BLaER1 treated with 17β-estradiol and CSF1 and Interleukin-3, amounts not matched to agents 10 nM and 100 nM (cell line): ENCODE measurements around the gene TEX2.
"Not testable (repeated sequence)": the region's sequence is repeated elsewhere in the genome, so short reads cannot be mapped to it uniquely, and the experiment has no call there.

Experiments used
- H3K27ac ChIP-seq, 11 experiments: shearing (Covaris generic); formaldehyde crosslinking; 2 replicates each; pipeline ENCODE4 v1.8.1; 2022
- H3K27me3 ChIP-seq, 11 experiments: shearing (Covaris generic); formaldehyde crosslinking; 2 replicates each; pipeline ENCODE4 v1.8.1; 2022
- H3K36me3 ChIP-seq, 11 experiments: shearing (Covaris generic); formaldehyde crosslinking; 2 replicates each; pipeline ENCODE4 v1.8.1; 2022
- H3K4me1 ChIP-seq, 10 experiments: shearing (Covaris generic); formaldehyde crosslinking; 2 replicates each; pipeline ENCODE4 v1.8.1; 2022
- H3K4me2 ChIP-seq, 11 experiments: shearing (Covaris generic); formaldehyde crosslinking; 2 replicates each; pipeline ENCODE4 v1.8.1; 2022
- H3K4me3 ChIP-seq, 10 experiments: shearing (Covaris generic); formaldehyde crosslinking; 2 replicates each; pipeline ENCODE4 v1.8.1; 2022
- H3K9ac ChIP-seq, 11 experiments: shearing (Covaris generic); formaldehyde crosslinking; 2 replicates each; pipeline ENCODE4 v1.8.1; 2022
- H3K9me3 ChIP-seq, 11 experiments: shearing (Covaris generic); formaldehyde crosslinking; replicated peaks in 1 of 11; 2 replicates each; pipeline ENCODE4 v1.8.1; 2022
- H4K20me1 ChIP-seq, 11 experiments: shearing (Covaris generic); formaldehyde crosslinking; 2 replicates each; pipeline ENCODE4 v1.8.1; 2022
- Cebpa-rat ChIP-seq, 11 experiments: shearing (Covaris generic); IDR thresholded peaks; 2 replicates each; pipeline ENCODE4 v1.8.1; 2022

TEX2 gene

DNA sequence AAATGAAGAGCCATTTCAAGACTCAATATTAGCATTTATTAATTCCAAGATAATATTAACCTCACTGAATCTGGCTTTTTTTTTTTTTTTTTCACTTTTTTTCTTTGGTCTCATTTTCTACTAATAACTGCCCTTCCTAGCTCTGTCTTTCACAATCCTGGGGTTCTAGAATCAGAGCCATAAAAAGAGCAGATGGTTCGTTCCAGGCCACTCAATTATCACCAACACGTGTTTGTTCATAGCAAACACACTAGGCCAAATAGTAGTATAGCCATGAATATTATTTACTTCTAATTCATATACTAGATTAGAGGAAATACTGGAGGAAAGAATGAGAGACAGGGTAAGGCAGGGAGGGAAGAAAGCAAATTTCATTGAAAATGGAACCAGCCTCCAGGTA is 39.8 kb downstream of the TEX2 start:
- TF ChIP-seq Cebpa-rat (IDR thresholded peaks at IDR 0.05): no peak
- H3K9ac ChIP-seq: no peak overlapping the region
- no peaks in the 10 kb centered on the region for H3K27me3 ChIP-seq
- H3K4me3 ChIP-seq: no peak overlapping the region
- H3K4me1 ChIP-seq: peaks cover 0 to 12% (median 3%) of the 10 kb centered on the region in 10 experiments; a peak in 11 of 20 replicates
- no peaks in the 10 kb centered on the region for H3K36me3 ChIP-seq
- H3K27ac ChIP-seq: no peak overlapping the region
- H3K4me2 ChIP-seq: no peak overlapping the region
- H4K20me1 ChIP-seq: peaks cover 0 to 33% (median 7%) of the 10 kb centered on the region in 11 experiments; a peak in 10 of 22 replicates
- peaks cover 0 to 7% (median 3%) of the 10 kb centered on the region in 11 experiments; a peak in 3 of 22 replicates for H3K9me3 ChIP-seq

DNA sequence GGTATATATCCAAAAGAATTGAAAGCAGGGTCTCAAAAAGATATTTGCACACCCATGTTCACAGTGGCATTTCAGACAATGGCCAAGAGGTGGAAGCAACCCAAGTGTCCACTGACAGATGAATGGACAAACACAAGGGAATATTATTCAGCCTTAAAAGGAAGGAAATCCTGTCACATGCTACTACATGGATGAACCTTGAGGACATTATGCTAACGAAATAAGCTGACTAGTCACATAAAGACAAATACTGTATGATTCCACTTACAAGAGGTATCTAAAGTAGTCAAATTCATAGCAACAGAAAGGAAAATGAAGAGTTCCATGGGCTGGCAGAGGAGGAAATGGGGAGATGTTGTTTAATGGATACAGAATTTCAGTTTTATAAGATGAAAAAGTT is 41.4 kb downstream of the TEX2 start:
- no peak overlapping the region for H3K4me3 ChIP-seq
- peaks cover 0 to 7% (median 3%) of the 10 kb centered on the region in 11 experiments; a peak in 3 of 22 replicates for H3K9me3 ChIP-seq
- TF ChIP-seq Cebpa-rat (IDR thresholded peaks at IDR 0.05): no peak
- H3K4me2 ChIP-seq: 0 out of 22 replicates have a peak overlapping the region, but pooled peaks of 2 of the 11 experiments have one; percentile 5 to 19
- no peaks in the 10 kb centered on the region for H3K27me3 ChIP-seq
- H3K36me3 ChIP-seq: no peaks in the 10 kb centered on the region
- no peak overlapping the region for H3K9ac ChIP-seq
- H4K20me1 ChIP-seq: peaks cover 0 to 44% (median 7%) of the 10 kb centered on the region in 11 experiments; a peak in 12 of 22 replicates
- H3K4me1 ChIP-seq: peaks cover 15 to 28% (median 19%) of the 10 kb centered on the region in 10 experiments
- H3K27ac ChIP-seq: no peak overlapping the region

DNA sequence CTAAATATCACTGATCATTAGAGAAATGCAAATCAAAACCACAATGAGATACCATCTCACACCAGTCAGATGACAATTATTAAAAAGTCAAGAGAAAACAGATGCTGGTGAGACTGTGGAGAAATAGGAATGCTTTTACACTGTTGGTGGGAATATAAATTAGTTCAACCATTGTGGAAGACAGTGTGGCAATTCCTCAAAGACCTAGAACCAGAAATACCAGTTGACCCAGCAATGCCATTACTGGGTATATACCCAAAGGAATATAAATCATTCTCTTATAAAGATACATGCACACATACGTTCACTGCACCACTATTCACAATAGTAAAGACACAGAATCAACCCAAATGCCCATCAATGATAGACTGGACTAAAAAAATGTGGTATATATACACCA is 42.5 kb downstream of the TEX2 start:
- H3K27ac ChIP-seq, H3K36me3 ChIP-seq, H3K4me3 ChIP-seq, H3K9ac ChIP-seq, H3K4me2 ChIP-seq, H3K27me3 ChIP-seq, H3K9me3 ChIP-seq: not testable (repeated sequence)
- H3K4me1 ChIP-seq: peaks cover 24 to 37% (median 28%) of the 10 kb centered on the region in 10 experiments
- peaks cover 0 to 52% (median 7%) of the 10 kb centered on the region in 11 experiments; a peak in 12 of 22 replicates for H4K20me1 ChIP-seq

DNA sequence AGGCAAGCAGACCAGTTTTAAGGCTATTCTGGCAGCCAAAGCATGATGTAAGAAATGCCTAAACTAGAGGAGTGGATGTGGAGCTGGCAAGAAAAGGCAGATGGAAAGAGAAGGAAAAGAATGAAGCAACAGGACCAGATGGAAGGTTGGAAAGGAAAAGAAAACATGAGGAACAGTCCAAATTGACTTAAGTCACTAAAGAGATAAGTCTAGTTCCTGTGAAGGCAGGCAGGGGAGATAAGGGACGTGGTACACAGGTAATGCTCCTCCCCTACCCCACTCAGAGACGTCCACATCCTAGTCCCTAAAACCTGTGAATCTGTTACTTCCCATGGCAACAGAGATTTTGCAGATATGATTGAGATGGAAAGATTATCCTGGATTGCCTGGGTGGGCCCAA is 43.5 kb downstream of the TEX2 start:
- H3K4me1 ChIP-seq: peaks cover 26 to 43% (median 36%) of the 10 kb centered on the region in 10 experiments
- H3K27me3 ChIP-seq: no peaks in the 10 kb centered on the region
- peaks cover 0 to 51% (median 7%) of the 10 kb centered on the region in 11 experiments; a peak in 12 of 22 replicates for H4K20me1 ChIP-seq
- no peak overlapping the region for H3K4me2 ChIP-seq
- no peak for TF ChIP-seq Cebpa-rat (IDR thresholded peaks at IDR 0.05)
- H3K4me3 ChIP-seq: no peak overlapping the region
- H3K9me3 ChIP-seq: peaks cover 0 to 7% (median 3%) of the 10 kb centered on the region in 11 experiments; a peak in 3 of 22 replicates
- no peak overlapping the region for H3K9ac ChIP-seq
- no peak overlapping the region for H3K27ac ChIP-seq
- H3K36me3 ChIP-seq: peaks cover 0 to 3% (median 0%) of the 10 kb centered on the region in 11 experiments; a peak in 2 of 22 replicates

DNA sequence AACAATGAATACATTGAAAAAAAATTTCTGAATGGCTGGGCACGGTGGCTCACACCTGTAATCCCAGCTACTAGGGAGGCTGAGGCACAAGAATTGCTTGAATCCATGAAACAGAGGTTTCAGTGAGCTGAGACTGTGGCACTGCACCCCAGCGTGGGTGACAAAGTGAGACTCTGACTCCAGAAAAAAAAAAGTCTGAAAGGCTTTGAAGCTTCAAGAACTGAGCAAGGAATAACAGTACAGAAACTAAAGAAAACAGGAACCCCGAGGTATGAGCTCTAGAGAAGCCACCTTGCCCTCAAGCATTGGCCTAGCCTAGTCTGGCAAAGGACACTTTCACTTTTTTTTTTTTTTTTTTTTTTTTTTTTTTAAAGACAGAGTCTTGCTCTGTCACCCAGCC is 45.0 kb downstream of the TEX2 start:
- Histone ChIP-seq H3K27ac (peak overlapping the region in 4 of 11 experiments; percentile 48 to 75 (median 60); a peak in 4 of 22 replicates), H3K27me3 (no peaks in the 10 kb centered on the region), H4K20me1 (peaks cover 0 to 42% (median 7%) of the 10 kb centered on the region in 11 experiments; a peak in 12 of 22 replicates), H3K9ac (peak overlapping the region in 1 of 11 experiments; percentile 8; a peak in 1 of 22 replicates), H3K4me1 (peaks cover 26 to 43% (median 36%) of the 10 kb centered on the region in 10 experiments), H3K36me3 (peaks cover 10 to 18% (median 12%) of the 10 kb centered on the region in 11 experiments), H3K4me3 (no peak overlapping the region), H3K4me2 (peak overlapping the region; percentile 67 to 93 (median 77)), H3K9me3 (peaks cover 0 to 7% (median 3%) of the 10 kb centered on the region in 11 experiments; a peak in 3 of 22 replicates)
- TF ChIP-seq Cebpa-rat (IDR thresholded peaks at IDR 0.05): no peak

DNA sequence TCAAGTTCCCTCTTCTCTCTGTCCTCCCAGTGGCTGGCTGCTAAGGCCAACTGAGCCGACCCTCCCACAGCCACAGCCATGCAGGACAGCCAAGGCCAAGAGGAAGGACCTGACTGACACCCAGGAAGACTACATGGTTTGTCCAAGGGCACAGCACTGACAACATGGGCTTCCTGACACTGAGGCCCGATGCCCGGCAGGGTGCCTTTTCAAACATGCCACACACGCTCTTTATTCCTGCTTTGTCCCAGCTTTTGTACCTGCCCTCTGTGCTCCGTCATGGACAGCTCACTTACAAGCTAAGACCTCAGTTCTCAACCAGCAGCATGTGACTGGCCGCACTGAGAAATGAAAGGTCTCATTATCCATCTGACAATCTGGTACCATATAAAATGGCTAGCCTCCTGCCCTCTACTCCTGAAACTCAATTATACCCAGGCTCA is 45.8 kb downstream of the TEX2 start:
- peaks cover 0 to 42% (median 7%) of the 10 kb centered on the region in 11 experiments; a peak in 12 of 22 replicates for H4K20me1 ChIP-seq
- H3K9me3 ChIP-seq: peaks cover 0 to 7% (median 3%) of the 10 kb centered on the region in 11 experiments; a peak in 3 of 22 replicates
- no peaks in the 10 kb centered on the region for H3K27me3 ChIP-seq
- H3K4me2 ChIP-seq: peak overlapping the region; percentile 67 to 93 (median 77)
- H3K36me3 ChIP-seq: peaks cover 18 to 26% (median 20%) of the 10 kb centered on the region in 11 experiments
- peaks cover 26 to 43% (median 36%) of the 10 kb centered on the region in 10 experiments for H3K4me1 ChIP-seq
- no peak for TF ChIP-seq Cebpa-rat (IDR thresholded peaks at IDR 0.05)
- peak overlapping the region in 9 of 11 experiments; percentile 28 to 68 (median 56); a peak in 14 of 22 replicates for H3K9ac ChIP-seq
- H3K4me3 ChIP-seq: no peak overlapping the region; a peak in 1 of 20 replicates
- peak overlapping the region; percentile 8 to 75 (median 55); a peak in 20 of 22 replicates for H3K27ac ChIP-seq

DNA sequence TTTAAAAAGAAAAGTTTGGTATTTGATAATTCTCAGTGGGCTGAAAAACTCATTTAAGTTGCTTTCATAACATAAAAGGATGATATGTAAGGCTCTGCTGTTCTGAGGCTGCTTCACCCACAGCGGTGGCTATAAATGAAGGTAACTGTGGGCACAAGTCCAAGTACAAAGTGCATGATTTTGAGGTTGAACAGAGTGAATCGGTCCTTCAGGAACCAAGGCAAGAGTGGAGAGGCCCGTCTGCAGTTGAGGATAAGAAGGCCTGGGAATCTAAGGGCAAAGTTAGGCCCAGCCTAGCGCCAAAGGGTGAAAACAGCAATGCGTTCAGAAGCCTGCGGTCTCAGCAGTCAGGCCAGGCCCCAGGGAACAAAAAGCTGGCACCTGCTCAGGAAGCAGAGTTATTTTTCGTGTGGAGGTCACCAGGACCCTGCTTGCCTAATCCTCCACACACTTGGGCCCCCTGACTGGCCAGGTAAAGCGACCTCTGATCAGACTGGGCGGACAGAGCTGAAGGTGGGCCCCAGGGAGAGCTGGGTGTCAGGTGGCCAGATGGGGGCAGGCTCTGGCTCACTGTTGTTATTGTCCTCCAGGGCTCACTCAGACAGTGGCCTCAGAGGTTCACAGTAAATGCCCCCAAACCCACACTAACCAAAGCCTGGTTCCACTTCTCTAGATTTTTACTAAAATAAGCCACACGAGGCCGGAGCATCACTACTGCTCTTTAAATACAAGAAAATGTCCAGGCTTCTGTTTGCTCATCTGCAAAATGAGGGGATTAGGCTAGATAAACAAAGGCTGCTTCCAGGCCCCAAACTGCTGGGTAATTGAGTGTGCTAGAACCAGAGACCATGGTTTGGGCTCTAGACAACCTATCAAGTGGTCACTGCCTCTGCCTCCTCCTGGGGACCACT is 46.5 kb downstream of the TEX2 start:
- peaks cover 0 to 42% (median 7%) of the 10 kb centered on the region in 11 experiments; a peak in 12 of 22 replicates for H4K20me1 ChIP-seq
- peak overlapping the region; percentile 9 to 68 (median 51); a peak in 18 of 22 replicates for H3K9ac ChIP-seq
- H3K4me3 ChIP-seq: peak overlapping the region in 2 of 10 experiments; percentile 2 to 17; a peak in 2 of 20 replicates
- peak overlapping the region; percentile 8 to 75 (median 55); a peak in 20 of 22 replicates for H3K27ac ChIP-seq
- peaks cover 25 to 33% (median 26%) of the 10 kb centered on the region in 11 experiments for H3K36me3 ChIP-seq
- TF ChIP-seq Cebpa-rat (IDR thresholded peaks at IDR 0.05): no peak
- H3K9me3 ChIP-seq: peaks cover 0 to 7% (median 3%) of the 10 kb centered on the region in 11 experiments; a peak in 3 of 22 replicates
- peaks cover 26 to 40% (median 35%) of the 10 kb centered on the region in 10 experiments for H3K4me1 ChIP-seq
- H3K4me2 ChIP-seq: peak overlapping the region; percentile 67 to 93 (median 77)
- no peaks in the 10 kb centered on the region for H3K27me3 ChIP-seq

DNA sequence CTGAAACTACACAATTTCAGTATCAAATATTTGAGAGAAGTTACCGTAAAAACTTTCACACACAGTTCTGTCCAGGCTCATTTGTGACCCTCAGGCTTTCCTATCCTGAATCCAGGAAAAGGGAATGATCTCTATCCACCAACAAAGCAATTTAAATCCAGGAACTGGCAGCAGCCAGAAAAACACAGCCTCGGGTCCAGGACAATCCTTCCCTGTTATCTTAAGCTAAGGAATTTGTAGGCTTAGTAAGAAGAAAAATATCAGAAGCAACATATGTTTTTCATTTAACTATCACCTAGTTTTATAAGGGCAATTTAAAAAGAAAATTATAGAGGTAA is 47.1 kb downstream of the TEX2 start:
- Histone ChIP-seq H4K20me1 (peaks cover 0 to 35% (median 7%) of the 10 kb centered on the region in 11 experiments; a peak in 12 of 22 replicates), H3K27me3 (no peaks in the 10 kb centered on the region), H3K27ac (peak overlapping the region in 7 of 11 experiments; percentile 38 to 75 (median 64); a peak in 11 of 22 replicates), H3K4me1 (peaks cover 26 to 40% (median 35%) of the 10 kb centered on the region in 10 experiments), H3K36me3 (peaks cover 26 to 38% (median 28%) of the 10 kb centered on the region in 11 experiments), H3K9ac (peak overlapping the region in 5 of 11 experiments; percentile 9 to 68 (median 62); a peak in 8 of 22 replicates), H3K4me3 (peak overlapping the region in 1 of 10 experiments; percentile 17; a peak in 1 of 20 replicates), H3K4me2 (peak overlapping the region in 9 of 11 experiments; percentile 69 to 93 (median 83); a peak in 18 of 22 replicates), H3K9me3 (peaks cover 0 to 4% (median under 1%) of the 10 kb centered on the region in 11 experiments; a peak in 3 of 22 replicates)
- TF ChIP-seq Cebpa-rat (IDR thresholded peaks at IDR 0.05): no peak
